GM12878 (cell line): Measurements from ENCODE around the gene MMEL1. TPM values are rescaled to one million over a fixed set of nuclear protein-coding genes. Genes with fewer than 3 reads are reported as not detected.

Experiments used
- ATAC-seq: fragments of 200-7000 bp; cut with Tn5 transposase; 3 replicates; pipeline ENCODE4 v1.9.1; 2020; ENCODE audit warnings: mild to moderate bottlenecking, moderate library complexity
- BruUV-seq: library from RNA; stranded (reverse); fragments of 400-500 nt; replicated peaks from 2 replicates; lab custom pipeline; 2021; lab: Mats Ljungman, UMichigan
- CTCF ChIA-PET: fragments of 300-600 bp; sonication (Branson Sonifier 250); formaldehyde crosslinking; extraction: SDS; loops from one replicate; lab custom pipeline; 2021; ENCODE audit warnings: inconsistent platforms; lab: Yijun Ruan, JAX
- POLR2A ChIA-PET: fragments of 350-600 bp; formaldehyde crosslinking; extraction: SDS; loops from one replicate; lab custom pipeline; 2021; ENCODE audit warnings: inconsistent platforms; lab: Charles Lee
- RAD21 ChIA-PET: fragments of 300-600 bp; sonication (Branson Sonifier 250); formaldehyde crosslinking; loops from one replicate; lab custom pipeline; 2023; ENCODE audit warnings: antibody characterized with exemption; ENCODE audit not compliant: unreplicated experiment; lab: Charles Lee
- SMC1A ChIA-PET: fragments of 300-600 bp; sonication (Branson Sonifier 250); formaldehyde crosslinking; loops from one replicate; lab custom pipeline; 2023; ENCODE audit not compliant: unreplicated experiment, uncharacterized antibody; lab: Charles Lee
- DNase-seq: peaks from one replicate; pipeline ENCODE4 v3.0.0-alpha.2; 2011; ENCODE audit warnings: low read depth, low spot score
- FAIRE-seq: peaks from 3 replicates; lab custom pipeline; 2011; peaks lifted over from hg19 to GRCh38; lab: Jason Lieb, UNC
- H2AFZ ChIP-seq: 2 replicates; pipeline ENCODE4 v1.6.0; 2011; ENCODE audit warnings: low read depth, low read length, control low read depth; ENCODE audit not compliant: control insufficient read depth
- H3K27ac ChIP-seq: 2 replicates; pipeline ENCODE4 v1.5.1; 2011; ENCODE audit warnings: control low read depth; ENCODE audit not compliant: control insufficient read depth, insufficient read depth
- H3K27me3 ChIP-seq, 2 experiments: replicated peaks in 1 of 2; 2 replicates each; pipeline versions ENCODE4 v1.6.0 to v1.6.1; 2011; ENCODE audit warnings: low read length in 1 of 2; ENCODE audit not compliant: control insufficient read depth in 2 of 2, insufficient read depth in 2 of 2
- H3K36me3 ChIP-seq, 2 experiments: 2 replicates each; pipeline ENCODE4 v1.5.1; 2011; ENCODE audit warnings: low read length in 1 of 2; ENCODE audit not compliant: control insufficient read depth in 2 of 2, insufficient read depth in 2 of 2
- H3K4me1 ChIP-seq: 2 replicates; pipeline ENCODE4 v1.6.1; 2011; ENCODE audit warnings: mild to moderate bottlenecking, low read length, moderate library complexity, mixed read lengths; ENCODE audit not compliant: control insufficient read depth, insufficient read depth
- H3K4me2 ChIP-seq: 2 replicates; pipeline ENCODE4 v1.6.0; 2011; ENCODE audit warnings: control low read depth; ENCODE audit not compliant: control insufficient read depth, insufficient read depth
- H3K4me3 ChIP-seq: fragments of 200-600 bp; sonication (generic); 2 replicates; pipeline ENCODE4 v1.5.1; 2016
- H3K79me2 ChIP-seq: 2 replicates; pipeline ENCODE4 v1.6.0; 2011; ENCODE audit warnings: low read length; ENCODE audit not compliant: control insufficient read depth, insufficient read depth
- H3K9ac ChIP-seq: 2 replicates; pipeline ENCODE4 v1.8.0; 2011; ENCODE audit warnings: low read length, control low read depth, mixed read lengths; ENCODE audit not compliant: control insufficient read depth, insufficient read depth
- H3K9me3 ChIP-seq: replicated peaks from 3 replicates; pipeline ENCODE4 v1.5.1; 2011; ENCODE audit warnings: mild to moderate bottlenecking, low read length; ENCODE audit not compliant: control insufficient read depth, insufficient read depth
- H4K20me1 ChIP-seq: 2 replicates; pipeline ENCODE4 v1.6.0; 2011; ENCODE audit not compliant: control insufficient read depth, insufficient read depth
- CREM ChIP-seq: IDR thresholded peaks from 2 replicates; pipeline ENCODE4 v1.6.1; 2014; ENCODE audit warnings: antibody characterized with exemption, low read depth
- HDAC6 ChIP-seq: fragments of 200-600 bp; sonication (generic); IDR thresholded peaks from one replicate; pipeline ENCODE4 v1.8.0; 2017; ENCODE audit warnings: antibody characterized with exemption; ENCODE audit not compliant: unreplicated experiment
- MEF2A ChIP-seq: IDR thresholded peaks from 2 replicates; pipeline ENCODE4 v1.6.1; 2011; ENCODE audit warnings: low read depth, mild to moderate bottlenecking, low read length, moderate library complexity; ENCODE audit not compliant: insufficient read depth
- MXI1 ChIP-seq: fragments of 150-350 bp; IDR thresholded peaks from 2 replicates; pipeline ENCODE4 v1.6.1; 2011; ENCODE audit warnings: low read depth, mild to moderate bottlenecking, inconsistent platforms, low read length, improper control_type of control experiment
- POLR2A ChIP-seq: IDR thresholded peaks from 2 replicates; pipeline ENCODE4 v1.6.1; 2011; ENCODE audit warnings: low read depth, mild to moderate bottlenecking, low read length
- SRF ChIP-seq, 2 experiments: IDR thresholded peaks; 2 replicates each; pipeline ENCODE4 v1.6.1; 2011; ENCODE audit warnings: low read depth in 2 of 2, low read length in 2 of 2, mild to moderate bottlenecking in 1 of 2, moderate library complexity in 1 of 2
- SUPT20H ChIP-seq: IDR thresholded peaks from 2 replicates; pipeline ENCODE4 v1.6.1; 2011; ENCODE audit warnings: low read depth, mild to moderate bottlenecking, low read length, moderate library complexity, borderline replicate concordance; ENCODE audit not compliant: control insufficient read depth
- TARDBP ChIP-seq: IDR thresholded peaks from 2 replicates; pipeline ENCODE4 v1.6.1; 2016; ENCODE audit warnings: borderline replicate concordance
- YY1 ChIP-seq: IDR thresholded peaks from 2 replicates; pipeline ENCODE4 v1.6.1; 2011; ENCODE audit warnings: low read depth, mild to moderate bottlenecking, low read length
- WGBS: methylation state at CpG from one replicate; pipeline ENCODE4 v1.1.6; 2016; ENCODE audit warnings: low lambda C conversion rate; ENCODE audit not compliant: insufficient replicate concordance, insufficient coverage; ENCODE audit errors: missing lambda C conversion rate; 5-methylcytosine and 5-hydroxymethylcytosine counted together
- in situ Hi-C: fragments of 300-500 bp; cut with MboI; formaldehyde crosslinking; loops from 9 replicates; pipeline ENCODE4 v1.14.3; 2018; ENCODE audit warnings: mixed read lengths
- intact Hi-C: fragments of 100-400 bp; cut with micrococcal nuclease; formaldehyde crosslinking; loops from one replicate; pipeline ENCODE4 v1.14.2; 2022; ENCODE audit not compliant: unreplicated experiment
- polyA plus RNA-seq, 11 experiments: library from polyadenylated mRNA; depleted of rRNA in 4 of 11; unstranded in 6 of 11; stranded (reverse) in 5 of 11; fragments of >200 nt; fragmentation: Nextera tagmentation in 4 of 11; fragmentation: Illumina TruSeq in 1 of 11; extraction: Ambion mirVana in 4 of 11; extraction: Trizol in 1 of 11; gene quantifications; 1 replicate in 1 of 11; 2 replicates in 10 of 11; pipeline versions ENCODE4 v1.2.1 to v1.2.3, GENCODE V29; 2011 to 2016; ENCODE audit warnings: inconsistent platforms in 2 of 11, missing spikeins in 2 of 11, low read depth in 1 of 11
- total RNA-seq, 4 experiments: library from RNA; depleted of rRNA in 3 of 4; stranded (reverse); fragments of >200 nt in 3 of 4; fragmentation: Illumina TruSeq in 1 of 4; extraction: Trizol in 1 of 4; gene quantifications; 2 replicates each; pipeline versions ENCODE4 v1.2.1 to v1.2.3, GENCODE V29; 2013 to 2021
- TF ChIP-seq, protein P1 (sequence below): fragments of 450-650 bp; IDR thresholded peaks from 2 replicates; pipeline ENCODE4 v1.6.1; 2014; ENCODE audit warnings: mild to moderate bottlenecking
- TF ChIP-seq, protein P2 (sequence below): fragments of 450-650 bp; IDR thresholded peaks from 2 replicates; pipeline ENCODE4 v1.6.1; 2016; ENCODE audit warnings: mild to moderate bottlenecking

The MMEL1 gene
- total and polyA plus RNA-seq, 10 of the 15 experiments (the other 5 are each of a cell fraction or from before 2014, with no cell fraction given): 0.11 TPM; not detected in 9

DNA sequence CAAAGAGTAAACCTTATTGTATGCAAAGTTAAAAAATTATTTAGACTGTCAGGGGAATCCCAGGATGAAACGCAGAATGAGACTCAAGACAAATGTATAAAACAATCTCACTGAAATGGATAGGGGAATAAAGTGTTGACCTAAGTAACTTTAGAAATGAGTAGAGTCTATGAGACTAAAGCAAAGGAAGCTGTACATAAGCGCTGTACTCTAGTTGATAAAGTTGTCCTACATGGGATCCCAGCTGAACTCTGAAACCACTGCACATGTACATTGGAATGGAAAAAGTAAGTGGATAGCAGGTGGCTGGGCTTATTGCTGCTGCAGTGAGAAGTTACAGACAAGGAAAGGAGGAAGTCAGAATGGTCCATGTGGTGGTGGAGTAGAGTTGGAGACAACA, 18.7 kb downstream of the MMEL1 start:
- in situ Hi-C loops: no loop called here
- no peaks in the 10 kb centered on the region for H3K27me3 ChIP-seq
- H3K4me1 ChIP-seq: no peaks in the 10 kb centered on the region
- H3K9me3 ChIP-seq: no peaks in the 10 kb centered on the region; the same call in 2 of the 3 replicates
- BruUV-seq: no TSS peak
- FAIRE-seq: no peak
- 32% methylated on average over 2 of the region's 2 CpGs for WGBS
- SMC1A ChIA-PET: no interaction called here
- no peaks in the 10 kb centered on the region for H4K20me1 ChIP-seq
- CTCF ChIA-PET: no interaction called here
- RAD21 ChIA-PET: no interaction called here
- H3K27ac ChIP-seq: no peak overlapping the region
- intact Hi-C loops: no loop called here
- ATAC-seq: no peak
- H3K36me3 ChIP-seq: no peaks in the 10 kb centered on the region
- no peak overlapping the region for H3K4me2 ChIP-seq
- no peak overlapping the region for H3K4me3 ChIP-seq
- no peak overlapping the region for H2AFZ ChIP-seq
- TF ChIP-seq MEF2A (no peak), POLR2A (no peak)
- TF ChIP-seq, protein P1, sequence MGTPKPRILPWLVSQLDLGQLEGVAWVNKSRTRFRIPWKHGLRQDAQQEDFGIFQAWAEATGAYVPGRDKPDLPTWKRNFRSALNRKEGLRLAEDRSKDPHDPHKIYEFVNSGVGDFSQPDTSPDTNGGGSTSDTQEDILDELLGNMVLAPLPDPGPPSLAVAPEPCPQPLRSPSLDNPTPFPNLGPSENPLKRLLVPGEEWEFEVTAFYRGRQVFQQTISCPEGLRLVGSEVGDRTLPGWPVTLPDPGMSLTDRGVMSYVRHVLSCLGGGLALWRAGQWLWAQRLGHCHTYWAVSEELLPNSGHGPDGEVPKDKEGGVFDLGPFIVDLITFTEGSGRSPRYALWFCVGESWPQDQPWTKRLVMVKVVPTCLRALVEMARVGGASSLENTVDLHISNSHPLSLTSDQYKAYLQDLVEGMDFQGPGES: no peak
- TF ChIP-seq, all 136 proteins: peak for 0
- Histone ChIP-seq H3K9ac (no peak overlapping the region), H3K79me2 (no peaks in the 10 kb centered on the region)
- DNase-seq: no peak
- POLR2A ChIA-PET: no interaction called here

- no peaks in the 10 kb centered on the region; the same call in 2 of the 3 replicates for H3K9me3 ChIP-seq
- H3K27ac ChIP-seq: no peak overlapping the region
- no peak overlapping the region for H3K9ac ChIP-seq
- DNase-seq (no peak), ATAC-seq (no peak), FAIRE-seq (no peak)
- in situ Hi-C loops (no loop called here), intact Hi-C loops (no loop called here)
- no peaks in the 10 kb centered on the region for H3K4me1 ChIP-seq
- no peaks in the 10 kb centered on the region for H3K79me2 ChIP-seq
- SMC1A ChIA-PET: no interaction called here
- no TSS peak for BruUV-seq
- RAD21 ChIA-PET: no interaction called here
- H3K36me3 ChIP-seq: no peaks in the 10 kb centered on the region
- no peaks in the 10 kb centered on the region for H3K27me3 ChIP-seq
- no peaks in the 10 kb centered on the region for H4K20me1 ChIP-seq
- 44% methylated on average over 11 of the region's 11 CpGs for WGBS
- CTCF ChIA-PET: no interaction called here
- H3K4me2 ChIP-seq: no peak overlapping the region
- no peak overlapping the region for H2AFZ ChIP-seq
- POLR2A ChIA-PET: no interaction called here
- H3K4me3 ChIP-seq: no peak overlapping the region
- TF ChIP-seq MXI1 (no peak), TARDBP (no peak), YY1 (no peak), CREM (no peak), SRF (IDR thresholded peaks at IDR 0.05; ENCODE audit: low read depth in 2 of 2, low read length in 2 of 2) (no peak), HDAC6 (no peak), SUPT20H (no peak)
- TF ChIP-seq, protein P2, sequence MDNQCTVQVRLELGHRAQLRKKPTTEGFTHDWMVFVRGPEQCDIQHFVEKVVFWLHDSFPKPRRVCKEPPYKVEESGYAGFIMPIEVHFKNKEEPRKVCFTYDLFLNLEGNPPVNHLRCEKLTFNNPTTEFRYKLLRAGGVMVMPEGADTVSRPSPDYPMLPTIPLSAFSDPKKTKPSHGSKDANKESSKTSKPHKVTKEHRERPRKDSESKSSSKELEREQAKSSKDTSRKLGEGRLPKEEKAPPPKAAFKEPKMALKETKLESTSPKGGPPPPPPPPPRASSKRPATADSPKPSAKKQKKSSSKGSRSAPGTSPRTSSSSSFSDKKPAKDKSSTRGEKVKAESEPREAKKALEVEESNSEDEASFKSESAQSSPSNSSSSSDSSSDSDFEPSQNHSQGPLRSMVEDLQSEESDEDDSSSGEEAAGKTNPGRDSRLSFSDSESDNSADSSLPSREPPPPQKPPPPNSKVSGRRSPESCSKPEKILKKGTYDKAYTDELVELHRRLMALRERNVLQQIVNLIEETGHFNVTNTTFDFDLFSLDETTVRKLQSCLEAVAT: no peak
Observed at GRCh38 chr1:2612591-2613365, 20.0 kb downstream of the MMEL1 start.
